Endodermal cell (in vitro differentiated cells): Measurements from ENCODE around the gene PPP1CA. TPM values are rescaled to one million over a fixed set of nuclear protein-coding genes. Genes with fewer than 3 reads are reported as not detected.

Source experiments
- DNase-seq: peaks from one replicate; pipeline ENCODE4 v3.0.0-alpha.2; 2017
- H3K27ac ChIP-seq: 2 replicates; pipeline ENCODE4 v1.5.1; 2013; ENCODE audit warnings: mild to moderate bottlenecking, low read depth, low read length, moderate library complexity
- H3K27me3 ChIP-seq: 2 replicates; pipeline ENCODE4 v1.6.1; 2013; ENCODE audit warnings: mild to moderate bottlenecking, low read length, moderate library complexity; ENCODE audit not compliant: insufficient read depth, control insufficient read depth, poor library complexity, severe bottlenecking
- H3K36me3 ChIP-seq: 2 replicates; pipeline ENCODE4 v1.7.0; 2013; ENCODE audit warnings: mild to moderate bottlenecking, low read length, moderate library complexity; ENCODE audit not compliant: control insufficient read depth, insufficient read depth
- H3K4me1 ChIP-seq: one replicate; pipeline ENCODE4 v1.7.0; 2013; ENCODE audit warnings: low read length; ENCODE audit not compliant: control insufficient read depth, insufficient read depth
- H3K4me3 ChIP-seq: 2 replicates; pipeline ENCODE4 v1.5.1; 2013; ENCODE audit warnings: mild to moderate bottlenecking, low read length, moderate library complexity
- H3K9ac ChIP-seq: 2 replicates; pipeline ENCODE4 v1.6.1; 2013; ENCODE audit warnings: mild to moderate bottlenecking, low read length, moderate library complexity; ENCODE audit not compliant: poor library complexity, severe bottlenecking; ENCODE audit errors: extremely low read depth
- H3K9me3 ChIP-seq: 2 replicates; pipeline ENCODE4 v1.6.1; 2013; ENCODE audit warnings: mild to moderate bottlenecking, low read length, moderate library complexity; ENCODE audit not compliant: control insufficient read depth
- H3K27ac Mint-ChIP-seq: 2 replicates; pipeline ENCODE4 v1.8.0; 2020; ENCODE audit warnings: mixed read lengths
- H3K27me3 Mint-ChIP-seq: 2 replicates; pipeline ENCODE4 v1.8.0; 2021; ENCODE audit warnings: mild to moderate bottlenecking, mixed read lengths; ENCODE audit not compliant: insufficient read depth
- H3K36me3 Mint-ChIP-seq: 2 replicates; pipeline ENCODE4 v1.8.0; 2020; ENCODE audit warnings: low read depth, mixed read lengths
- H3K4me1 Mint-ChIP-seq: 2 replicates; pipeline ENCODE4 v1.8.0; 2020; ENCODE audit warnings: mixed read lengths
- H3K4me3 Mint-ChIP-seq: 2 replicates; pipeline ENCODE4 v1.8.0; 2020; ENCODE audit warnings: mild to moderate bottlenecking, moderate library complexity, mixed read lengths
- H3K9me3 Mint-ChIP-seq: 2 replicates; pipeline ENCODE4 v1.8.0; 2020; ENCODE audit warnings: mild to moderate bottlenecking, mixed read lengths
- CTCF ChIP-seq: fragments of 200-600 bp; sonication (generic); conservative IDR thresholded peaks from 2 replicates; pipeline ENCODE4 v1.5.0; 2021; ENCODE audit warnings: antibody characterized with exemption, mild to moderate bottlenecking
- WGBS, 2 experiments: methylation state at CpG; one replicate each; pipeline versions ENCODE4 v1.1.5 to v1.1.7; 2013; ENCODE audit warnings: missing lambda C conversion rate in 2 of 2, mixed read lengths in 1 of 2; ENCODE audit not compliant: insufficient coverage in 1 of 2, insufficient read length in 1 of 2; 5-methylcytosine and 5-hydroxymethylcytosine counted together
- total RNA-seq, 2 donors: library from RNA; stranded (reverse); fragmentation: NEBNext Ultra II Directional in 1 of 2; extraction: Animal tissue kit (Norgen Biotek cat#: 25700) in 1 of 2; gene quantifications; 2 replicates in 1 of 2; 3 replicates in 1 of 2; pipeline ENCODE4 v1.2.1, GENCODE V29; 2021

The PPP1CA gene
- total RNA-seq, 2 donors from 2014 or later = 182 to 212 TPM

- no peak for TF ChIP-seq CTCF
- Histone ChIP-seq H3K4me1 (peaks cover 14% of the 10 kb centered on the region), H3K9ac (no peak overlapping the region), H3K36me3 (no peaks in the 10 kb centered on the region), H3K27ac (no peak overlapping the region), H3K27me3 (peaks cover 8% of the 10 kb centered on the region), H3K9me3 (no peaks in the 10 kb centered on the region), H3K4me3 (no peak overlapping the region)
- DNase-seq = no peak
- H3K27ac Mint-ChIP-seq = no peak overlapping the region
- H3K4me1 Mint-ChIP-seq = peaks cover 20% of the 10 kb centered on the region
- H3K9me3 Mint-ChIP-seq = no peaks in the 10 kb centered on the region
- WGBS, 2 experiments = 61 to 88% methylated on average over 2 to 7 of the region's 7 CpGs
- H3K27me3 Mint-ChIP-seq = peaks cover 30% of the 10 kb centered on the region
- no peak overlapping the region for H3K4me3 Mint-ChIP-seq
- no peaks in the 10 kb centered on the region for H3K36me3 Mint-ChIP-seq
Observed at GRCh38 chr11:67411785-67412152, 10.1 kb upstream of the PPP1CA start.

GRCh38 chr11:67410984-67411784 is 9.5 kb upstream of the PPP1CA start:
- H3K9me3 Mint-ChIP-seq = no peaks in the 10 kb centered on the region
- H3K9me3 ChIP-seq = no peaks in the 10 kb centered on the region
- peaks cover 30% of the 10 kb centered on the region for H3K27me3 Mint-ChIP-seq
- H3K4me1 ChIP-seq = peaks cover 14% of the 10 kb centered on the region
- peaks cover 14% of the 10 kb centered on the region for H3K4me1 Mint-ChIP-seq
- H3K27me3 ChIP-seq = peaks cover 8% of the 10 kb centered on the region
- peak; percentile 59 for DNase-seq
- H3K4me3 Mint-ChIP-seq = no peak overlapping the region
- no peak overlapping the region for H3K27ac ChIP-seq
- WGBS, 2 experiments = 71 to 83% methylated on average over 8 to 17 of the region's 17 CpGs
- H3K36me3 ChIP-seq = no peaks in the 10 kb centered on the region
- no peaks in the 10 kb centered on the region for H3K36me3 Mint-ChIP-seq
- no peak overlapping the region for H3K9ac ChIP-seq
- no peak for TF ChIP-seq CTCF
- H3K27ac Mint-ChIP-seq = peak overlapping the region; percentile 26
- no peak overlapping the region for H3K4me3 ChIP-seq

GRCh38 chr11:67410369-67410831 is 8.7 kb upstream of the PPP1CA start:
- Histone ChIP-seq H3K36me3 (no peaks in the 10 kb centered on the region), H3K9ac (no peak overlapping the region), H3K4me3 (no peak overlapping the region), H3K27me3 (peaks cover 8% of the 10 kb centered on the region), H3K4me1 (peaks cover 14% of the 10 kb centered on the region), H3K27ac (no peak overlapping the region), H3K9me3 (no peaks in the 10 kb centered on the region)
- no peak overlapping the region for H3K4me3 Mint-ChIP-seq
- no peaks in the 10 kb centered on the region for H3K9me3 Mint-ChIP-seq
- no peaks in the 10 kb centered on the region for H3K36me3 Mint-ChIP-seq
- H3K4me1 Mint-ChIP-seq = peaks cover 11% of the 10 kb centered on the region
- H3K27me3 Mint-ChIP-seq = peaks cover 29% of the 10 kb centered on the region
- DNase-seq = no peak
- 74 to 90% methylated on average over 3 to 15 of the region's 15 CpGs for WGBS, 2 experiments
- H3K27ac Mint-ChIP-seq = no peak overlapping the region
- no peak for TF ChIP-seq CTCF
